Activated naive CD4-positive, alpha-beta T cell (primary cell): ENCODE results near the gene CCNT2.
"Not testable (repeated sequence)": the region's sequence is repeated elsewhere in the genome, so short reads cannot be mapped to it uniquely, and the experiment has no call there.

Experiments used
- DNase-seq, 4 experiments: peaks; one replicate each; lab custom pipeline; 2025; lab: John Stamatoyannopoulos, UW

Gene CCNT2

DNA sequence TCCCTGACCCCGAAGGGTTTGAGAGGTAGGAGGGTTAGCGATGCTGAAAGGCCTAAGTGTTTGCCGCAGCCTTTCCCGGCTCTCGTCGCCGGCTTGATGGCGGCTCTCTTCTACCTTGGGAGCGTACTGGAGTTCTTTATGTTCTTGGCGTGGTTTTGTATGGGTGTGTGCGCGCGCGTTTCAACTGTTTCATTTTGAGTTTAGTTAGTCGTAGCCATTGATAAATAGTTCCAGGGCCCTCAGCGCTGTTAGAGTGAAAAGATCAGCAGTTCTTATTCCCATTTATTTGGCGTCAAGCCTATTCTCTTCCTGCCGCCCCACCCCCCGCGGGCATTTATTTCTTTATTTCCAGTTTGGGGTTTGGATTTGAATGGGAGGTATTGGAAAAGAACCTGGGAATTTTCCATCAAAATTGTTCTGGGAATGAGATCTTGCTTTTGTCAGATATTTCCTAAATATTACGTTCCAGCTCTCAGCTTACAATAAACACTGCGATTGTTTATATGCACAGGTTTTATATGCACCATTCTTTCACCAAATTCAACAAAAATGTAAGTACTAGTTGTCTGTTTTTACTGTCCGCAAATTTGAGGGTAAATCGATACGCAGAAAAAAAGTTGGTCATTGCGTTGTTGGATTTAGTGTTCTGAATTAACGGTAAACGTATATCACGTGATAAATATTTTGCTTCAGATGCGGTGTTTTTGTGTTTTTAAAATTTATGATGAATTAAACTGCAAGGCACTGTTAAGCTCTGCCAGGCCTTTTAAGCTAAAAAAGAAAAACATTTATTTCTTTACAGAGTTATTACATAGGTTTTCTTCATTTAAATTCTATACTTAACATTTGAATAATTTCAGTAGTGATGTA is 954 bp downstream of the CCNT2 start:
- peak in 3 of 4 experiments; percentile 20 to 41 (median 33) for DNase-seq

DNA sequence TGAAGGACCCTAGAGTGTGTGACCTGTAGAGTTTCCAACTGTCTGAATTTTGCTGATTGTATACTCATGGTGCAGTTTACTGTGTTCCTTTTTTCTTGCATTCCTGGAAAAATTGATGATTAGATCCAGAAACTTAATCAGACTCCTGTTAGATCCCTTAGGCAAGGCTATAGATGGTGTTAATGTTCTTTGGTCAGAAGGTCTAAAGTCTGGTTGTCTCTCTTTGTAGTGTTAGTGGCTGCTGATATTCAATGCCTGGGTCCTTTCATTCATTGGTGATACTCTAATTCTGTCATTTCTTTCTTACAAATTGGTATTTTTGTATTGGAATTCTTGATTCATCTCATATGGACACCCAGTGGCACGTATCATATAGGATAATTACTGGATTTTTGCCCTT is 6.3 kb downstream of the CCNT2 start:
- DNase-seq = no peak

- DNase-seq = no peak
Observed at GRCh38 chr2:134926231-134926931, 7.8 kb downstream of the CCNT2 start.

DNA sequence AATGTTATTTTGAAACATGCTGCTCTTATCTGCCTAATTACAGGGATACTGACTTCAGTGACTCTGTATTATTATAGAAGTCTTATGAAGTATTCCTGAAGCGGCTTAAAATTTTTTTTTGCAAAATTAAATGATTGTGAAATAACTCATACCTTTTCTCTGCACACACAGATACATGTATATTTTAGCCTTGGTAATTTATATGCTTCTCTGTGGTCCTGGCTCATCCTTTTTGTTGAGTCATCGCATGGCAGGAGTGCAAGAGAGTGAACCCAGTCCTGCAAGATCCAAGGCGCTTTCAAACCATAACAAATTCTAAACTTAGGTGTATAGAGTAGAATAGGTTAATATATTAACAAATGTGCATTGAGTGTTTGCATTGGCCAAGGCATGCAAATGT is 8.6 kb downstream of the CCNT2 start:
- no peak for DNase-seq

DNA sequence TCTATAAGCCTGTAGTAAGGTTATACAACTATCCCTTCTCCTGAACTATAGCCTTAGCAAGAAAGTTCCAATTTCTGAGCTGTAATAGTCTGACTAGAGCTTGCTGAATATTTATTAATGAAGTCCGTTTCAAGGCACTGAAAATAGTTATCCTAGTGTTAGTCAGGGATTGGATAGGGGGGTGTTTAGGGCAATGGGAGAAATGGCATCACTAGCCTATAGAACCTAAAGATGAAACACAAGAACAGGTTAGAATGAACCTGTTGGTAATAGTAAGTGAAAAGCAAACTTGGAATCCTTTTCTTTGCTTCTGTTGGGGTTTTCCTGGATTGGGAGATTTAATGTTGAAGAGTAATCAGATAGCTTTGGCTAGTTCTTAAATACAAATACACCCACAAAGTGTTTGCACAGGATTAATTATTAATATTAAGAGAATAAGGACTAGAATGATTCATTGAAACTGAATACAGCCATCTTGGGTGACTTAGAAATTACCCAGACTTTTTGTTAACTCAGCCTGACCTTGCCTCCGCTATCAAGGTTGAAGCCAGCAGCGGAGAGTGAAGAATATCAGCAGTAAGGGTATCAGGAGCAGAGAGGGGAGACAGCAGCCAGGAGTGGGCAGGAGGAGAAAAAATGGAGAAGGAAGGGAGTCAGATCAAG is 14.4 kb downstream of the CCNT2 start:
- DNase-seq = no peak

GRCh38 chr2:134933732-134934131 is 15.1 kb downstream of the CCNT2 start:
- DNase-seq = no peak

GRCh38 chr2:134934150-134934549 is 15.5 kb downstream of the CCNT2 start:
- no peak for DNase-seq

DNA sequence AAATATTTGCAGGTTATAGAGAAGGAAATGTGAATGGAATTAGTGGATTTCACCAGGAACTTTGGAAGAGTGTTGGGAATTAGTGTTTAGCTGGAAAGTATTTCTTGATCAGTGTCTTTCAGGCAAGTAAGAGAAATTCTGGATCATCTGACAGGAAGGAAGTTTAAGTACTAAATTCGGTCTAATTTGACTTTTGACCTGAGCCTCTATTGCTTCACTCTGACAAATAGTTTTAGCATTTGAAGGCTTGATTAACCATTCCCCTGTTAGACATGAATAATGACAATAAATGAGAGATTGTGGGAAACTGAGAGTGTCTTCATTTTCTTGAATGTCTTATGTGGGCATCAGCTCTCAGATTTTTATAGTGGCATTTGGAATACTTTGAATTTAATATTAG is 16.0 kb downstream of the CCNT2 start:
- no peak for DNase-seq

GRCh38 chr2:134936691-134937090 is 18.1 kb downstream of the CCNT2 start:
- DNase-seq = no peak

GRCh38 chr2:134943540-134943939 is 24.9 kb downstream of the CCNT2 start:
- no peak for DNase-seq

DNA sequence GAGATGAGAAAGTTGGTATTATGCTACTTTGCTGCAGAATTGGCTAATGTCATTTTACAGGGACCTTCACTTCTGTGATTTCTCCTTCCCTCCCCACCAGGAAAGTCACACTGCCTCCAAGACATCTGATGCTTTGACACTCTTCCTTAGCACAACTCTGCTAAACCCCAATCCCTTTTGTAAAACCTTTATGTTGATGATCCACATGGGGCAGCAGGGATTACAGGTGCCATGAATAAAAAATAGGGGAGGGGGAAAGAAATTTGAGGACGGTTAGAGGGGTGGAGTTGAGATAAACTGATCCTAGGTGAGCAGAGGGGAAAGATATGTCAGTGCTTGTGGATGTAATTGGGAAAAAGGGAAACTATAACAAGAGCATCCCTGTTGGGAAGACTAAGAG is 26.4 kb downstream of the CCNT2 start:
- DNase-seq = no peak

GRCh38 chr2:134946073-134946472 is 27.5 kb downstream of the CCNT2 start:
- DNase-seq = no peak

DNA sequence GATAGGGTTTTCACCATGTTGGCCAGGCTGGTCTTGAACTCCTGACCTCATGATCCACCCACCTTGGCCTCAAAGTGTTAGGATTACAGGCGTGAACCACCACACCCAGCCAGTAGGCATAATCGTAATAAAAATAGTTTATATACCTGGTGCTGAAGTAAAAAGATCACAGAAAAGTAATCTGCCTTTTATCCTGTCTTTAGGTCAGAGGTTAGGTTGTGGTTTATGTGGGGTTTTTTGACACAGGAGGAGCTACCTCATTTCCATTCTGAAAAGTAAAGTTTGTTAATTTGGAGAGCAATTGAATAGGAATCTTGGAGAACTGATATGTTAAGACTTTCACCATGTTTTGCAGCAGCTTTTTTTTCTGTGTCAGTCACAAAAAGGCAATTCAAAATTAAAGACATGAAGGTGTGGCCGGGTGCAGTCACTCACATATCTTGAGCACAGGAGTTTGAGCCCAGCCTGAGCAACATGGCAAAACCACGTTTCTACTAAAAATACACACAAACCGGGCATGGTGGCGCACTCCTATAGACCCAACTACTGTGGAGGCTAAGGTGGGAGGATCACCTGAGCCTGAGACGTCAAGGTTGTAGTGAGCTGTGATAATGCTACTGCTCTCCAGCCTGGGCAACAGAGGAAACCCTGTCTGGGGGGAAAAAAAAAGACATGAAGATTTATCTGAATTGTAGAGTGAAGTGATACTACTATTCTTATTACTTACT is 31.5 kb downstream of the CCNT2 start:
- no peak for DNase-seq

GRCh38 chr2:134950886-134951285 is 32.3 kb downstream of the CCNT2 start:
- DNase-seq = no peak

GRCh38 chr2:134952608-134953007 is 34.0 kb downstream of the CCNT2 start:
- DNase-seq = no peak

DNA sequence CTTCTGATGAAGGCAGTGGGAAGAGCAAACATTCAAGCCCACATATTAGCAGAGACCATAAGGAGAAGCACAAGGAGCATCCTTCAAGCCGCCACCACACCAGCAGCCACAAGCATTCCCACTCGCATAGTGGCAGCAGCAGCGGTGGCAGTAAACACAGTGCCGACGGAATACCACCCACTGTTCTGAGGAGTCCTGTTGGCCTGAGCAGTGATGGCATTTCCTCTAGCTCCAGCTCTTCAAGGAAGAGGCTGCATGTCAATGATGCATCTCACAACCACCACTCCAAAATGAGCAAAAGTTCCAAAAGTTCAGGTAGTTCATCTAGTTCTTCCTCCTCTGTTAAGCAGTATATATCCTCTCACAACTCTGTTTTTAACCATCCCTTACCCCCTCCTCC is 35.4 kb downstream of the CCNT2 start:
- DNase-seq = no peak

- DNase-seq = no peak
Observed at GRCh38 chr2:134955744-134956143, 37.1 kb downstream of the CCNT2 start.

DNA sequence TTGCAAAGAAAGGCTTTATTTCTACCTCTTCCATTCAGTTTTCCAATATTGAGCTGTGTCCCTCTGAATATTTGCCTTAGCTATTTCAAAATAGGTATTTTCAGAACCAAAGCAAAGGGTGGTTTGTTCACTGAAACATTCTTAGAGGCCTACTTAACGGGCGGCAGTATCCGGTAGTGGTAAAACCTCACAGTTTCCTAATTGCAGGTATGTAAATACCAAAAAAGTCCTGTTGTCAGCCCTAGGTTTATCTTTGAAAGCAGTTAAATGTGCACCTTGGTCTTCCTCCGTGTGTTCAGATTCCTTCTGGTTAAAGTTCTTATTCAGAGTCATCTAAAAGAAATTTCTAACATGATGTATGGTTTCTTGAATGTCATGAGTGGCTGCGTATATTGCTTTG is 38.9 kb downstream of the CCNT2 start:
- DNase-seq = no peak

DNA sequence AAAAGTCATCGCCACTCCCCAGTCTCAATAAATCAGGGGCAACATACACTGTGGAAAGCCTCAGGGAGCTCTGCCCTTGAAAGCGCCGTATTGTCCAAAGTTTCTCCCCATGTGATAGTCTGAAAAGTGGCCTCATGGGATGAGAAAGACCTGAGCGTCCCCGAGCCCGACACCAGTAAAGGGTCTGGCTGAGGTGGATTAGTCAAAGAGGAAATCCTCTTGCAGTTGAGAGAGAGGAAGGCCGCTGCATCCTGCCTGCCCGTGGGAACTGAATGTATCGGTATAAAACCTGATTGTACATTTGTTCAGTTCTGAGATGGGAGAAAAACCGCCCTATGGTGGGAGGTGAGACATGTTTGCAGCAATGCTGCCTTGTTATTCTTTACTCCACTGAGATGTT is 48.5 kb downstream of the CCNT2 start:
- not testable (repeated sequence) for DNase-seq

DNA sequence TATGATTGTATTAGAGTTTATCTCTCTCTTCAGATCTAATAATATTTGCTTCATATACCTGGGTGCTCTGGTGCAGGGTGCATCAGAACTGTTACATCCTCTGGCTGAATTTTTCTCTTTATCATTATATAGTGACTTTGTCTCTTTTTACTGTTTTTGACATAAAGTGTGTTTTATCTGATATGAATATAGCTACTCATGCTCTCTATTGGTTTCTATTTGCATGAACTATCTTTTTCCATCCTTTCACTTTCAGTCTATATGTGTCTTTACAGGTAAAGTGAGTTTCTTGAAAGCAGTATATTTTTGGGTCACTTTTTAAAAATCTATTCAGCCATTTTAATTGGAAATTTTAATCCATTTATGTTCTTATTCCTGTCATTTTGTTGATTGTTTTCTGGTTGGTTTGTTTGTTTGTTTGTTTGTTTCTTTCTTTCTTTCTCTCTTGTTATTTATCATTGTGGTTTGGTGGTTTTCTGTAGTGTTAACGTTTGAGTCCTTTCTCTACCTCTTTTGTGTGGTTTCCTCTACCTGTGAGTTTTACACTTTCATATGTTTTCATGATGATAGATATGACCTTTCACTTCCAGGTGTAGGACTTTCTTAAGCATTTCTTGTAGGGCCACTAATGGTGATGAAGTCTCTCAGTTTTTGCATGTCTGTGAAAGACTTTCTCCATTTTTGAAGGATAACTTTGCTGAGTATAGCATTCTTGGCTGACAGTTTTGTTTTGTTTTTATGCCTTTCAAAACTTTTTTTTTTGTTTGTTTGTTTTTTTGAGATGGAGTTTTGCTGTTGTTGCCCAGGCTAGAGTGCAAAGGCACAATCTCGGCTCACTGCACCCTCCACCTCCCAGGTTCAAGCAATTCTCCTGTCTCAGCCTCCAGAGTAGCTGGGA is 54.9 kb downstream of the CCNT2 start:
- DNase-seq = no peak
